K562 (cell line): ENCODE results near the gene POLR1B.

Experiments
- PHF8 ChIP-seq: fragments of 200-600 bp; sonication (generic); IDR thresholded peaks from 2 replicates; pipeline ENCODE4 v1.6.1; 2012; ENCODE audit warnings: mixed run types, mild to moderate bottlenecking, inconsistent platforms, low read length, moderate library complexity, borderline replicate concordance
- SIN3B ChIP-seq: fragments of 450-650 bp; IDR thresholded peaks from 2 replicates; pipeline ENCODE4 v1.6.1; 2017; ENCODE audit warnings: low read depth, mild to moderate bottlenecking, moderate library complexity
- ZNF24 ChIP-seq: fragments of 450-650 bp; IDR thresholded peaks from 2 replicates; pipeline ENCODE4 v1.6.1; 2016
- TF ChIP-seq, protein P1 (sequence below), 3 experiments: IDR thresholded peaks in 2 of 3; conservative IDR thresholded peaks in 1 of 3; 2 replicates each; pipeline ENCODE4 v1.5.1; 2011 to 2012; ENCODE audit warnings: low read length in 3 of 3, mild to moderate bottlenecking in 3 of 3, control low read depth in 2 of 3, improper control_type of control experiment in 1 of 3, inconsistent platforms in 1 of 3, low read depth in 1 of 3, mixed read lengths in 1 of 3, moderate library complexity in 1 of 3; ENCODE audit not compliant: insufficient read depth in 2 of 3

DNA sequence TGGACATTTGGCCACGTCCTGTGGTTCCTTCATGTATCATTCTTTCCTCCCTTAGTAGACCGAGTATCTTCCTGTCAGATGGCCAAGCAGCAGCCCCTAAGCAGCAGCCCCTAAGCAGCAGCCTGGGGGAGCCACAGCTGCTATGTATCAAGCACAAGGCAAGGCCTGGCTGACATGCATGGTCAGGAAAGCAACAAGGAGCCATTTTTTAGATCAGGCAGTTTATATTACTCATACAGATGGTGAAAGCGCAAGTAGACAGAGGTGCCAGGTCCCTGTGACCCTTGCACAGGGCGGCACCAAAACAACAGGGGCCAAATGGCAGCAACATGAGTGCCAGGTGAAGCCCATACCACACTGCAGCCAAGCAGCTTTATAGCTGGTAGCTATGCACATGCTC is 64.3 kb downstream of the POLR1B start:
- TF ChIP-seq ZNF24 (no peak), PHF8 (no peak), SIN3B (no peak)
- TF ChIP-seq, protein P1, sequence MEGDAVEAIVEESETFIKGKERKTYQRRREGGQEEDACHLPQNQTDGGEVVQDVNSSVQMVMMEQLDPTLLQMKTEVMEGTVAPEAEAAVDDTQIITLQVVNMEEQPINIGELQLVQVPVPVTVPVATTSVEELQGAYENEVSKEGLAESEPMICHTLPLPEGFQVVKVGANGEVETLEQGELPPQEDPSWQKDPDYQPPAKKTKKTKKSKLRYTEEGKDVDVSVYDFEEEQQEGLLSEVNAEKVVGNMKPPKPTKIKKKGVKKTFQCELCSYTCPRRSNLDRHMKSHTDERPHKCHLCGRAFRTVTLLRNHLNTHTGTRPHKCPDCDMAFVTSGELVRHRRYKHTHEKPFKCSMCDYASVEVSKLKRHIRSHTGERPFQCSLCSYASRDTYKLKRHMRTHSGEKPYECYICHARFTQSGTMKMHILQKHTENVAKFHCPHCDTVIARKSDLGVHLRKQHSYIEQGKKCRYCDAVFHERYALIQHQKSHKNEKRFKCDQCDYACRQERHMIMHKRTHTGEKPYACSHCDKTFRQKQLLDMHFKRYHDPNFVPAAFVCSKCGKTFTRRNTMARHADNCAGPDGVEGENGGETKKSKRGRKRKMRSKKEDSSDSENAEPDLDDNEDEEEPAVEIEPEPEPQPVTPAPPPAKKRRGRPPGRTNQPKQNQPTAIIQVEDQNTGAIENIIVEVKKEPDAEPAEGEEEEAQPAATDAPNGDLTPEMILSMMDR (IDR thresholded peaks at IDR 0.05 in 2 of 3, conservative IDR thresholded peaks at IDR 0.05 in 1 of 3; ENCODE audit: insufficient read depth in 2 of 3, low read depth in 1 of 3, low read length in 3 of 3): no peak
